ENCODE data around the gene PBX3. TPM values are rescaled to one million over a fixed set of nuclear protein-coding genes. Genes with fewer than 3 reads are reported as not detected.

The PBX3 gene
- total RNA-seq, 1 experiment from 2014 or later, result 46.0 TPM

GRCh38 chr9:125745682-125746016 lies 1.5 kb upstream of the PBX3 start:
- H3K9ac ChIP-seq (ENCODE audit: extremely low read depth, insufficient read length, low read length), result no peak overlapping the region
- Mint-ChIP-seq H3K27ac (peak overlapping the region in 1 of 3 experiments; percentile 22; a peak in 1 of 7 replicates), H3K4me3 (peak overlapping the region; percentile 73 to 86), H3K9me3 (no peaks in the 10 kb centered on the region; a peak in 1 of 5 replicates), H3K27me3 (ENCODE audit: low read depth) (peaks cover 15% of the 10 kb centered on the region), H3K4me1 (peaks cover 27 to 33% of the 10 kb centered on the region in 2 experiments), H3K36me3 (ENCODE audit: insufficient read depth in 1 of 3, low read depth in 3 of 3) (peaks cover 7 to 10% (median 9%) of the 10 kb centered on the region in 3 experiments; a peak in 6 of 7 replicates)
- no peak overlapping the region for H4K5ac ChIP-seq (ENCODE audit: insufficient read length, low read depth, low read length)
- no peak overlapping the region for H3K14ac ChIP-seq (ENCODE audit: insufficient read depth, low read length)
- no peaks in the 10 kb centered on the region for H4K20me1 ChIP-seq (ENCODE audit: control insufficient read depth, insufficient read depth, insufficient read length)
- H3K23me2 ChIP-seq (ENCODE audit: insufficient read length, low read depth, low read length, poor library complexity, severe bottlenecking), result peaks cover 16% of the 10 kb centered on the region
- H3K27me3 ChIP-seq (ENCODE audit: insufficient read depth, low read length), result 0 out of 2 replicates have a peak, but pooled peaks cover 1% of the 10 kb centered on the region
- H3K27ac ChIP-seq (ENCODE audit: insufficient read length, low read depth, low read length), result no peak overlapping the region
- H2AK5ac ChIP-seq (ENCODE audit: insufficient read length, low read length), result no peak overlapping the region
- no peak overlapping the region for H2BK12ac ChIP-seq (ENCODE audit: insufficient read length, low read depth, low read length)
- no peaks in the 10 kb centered on the region for H3K79me2 ChIP-seq (ENCODE audit: insufficient read depth, low read length)
- H4K91ac ChIP-seq (ENCODE audit: insufficient read length, low read depth, low read length), result no peak overlapping the region
- no peak overlapping the region for H2BK15ac ChIP-seq (ENCODE audit: low read depth, low read length)
- H2AFZ ChIP-seq (ENCODE audit: low read length), result no peak overlapping the region
- no CpG with 5 or more reads among the region's 6 CpGs for WGBS (ENCODE audit: extremely low coverage, insufficient read length, low lambda C conversion rate)
- H3K4me2 ChIP-seq (ENCODE audit: insufficient read depth, insufficient read length, low read length), result peak overlapping the region; percentile 59
- no peak for DNase-seq
- no peak overlapping the region for H4K8ac ChIP-seq (replicated peaks; ENCODE audit: insufficient read length, low read depth, low read length)
- H3K4ac ChIP-seq (ENCODE audit: low read depth, low read length), result no peak overlapping the region
- no peak for TF ChIP-seq CTCF (conservative IDR thresholded peaks at IDR 0.05)
- H3K4me1 ChIP-seq (ENCODE audit: insufficient read depth, low read length), result peaks cover 4% of the 10 kb centered on the region; the same call in 1 of the 2 replicates
- H2BK120ac ChIP-seq (ENCODE audit: low read depth, low read length, poor library complexity, severe bottlenecking), result no peak overlapping the region
- no peak overlapping the region for H3K23ac ChIP-seq (ENCODE audit: insufficient read length, low read depth, low read length)
- H2BK5ac ChIP-seq (ENCODE audit: insufficient read length, low read length), result no peak overlapping the region
- H3T11ph ChIP-seq (ENCODE audit: low read length), result no peak overlapping the region
- H3K18ac ChIP-seq (ENCODE audit: insufficient read length, low read depth, low read length), result no peak overlapping the region
- no peak overlapping the region for H3K56ac ChIP-seq (ENCODE audit: insufficient read length, low read depth, low read length)
- H3K79me1 ChIP-seq (ENCODE audit: insufficient read depth, low read depth, low read length, poor library complexity, severe bottlenecking), result no peaks in the 10 kb centered on the region
- H2BK20ac ChIP-seq (ENCODE audit: low read depth, low read length, poor library complexity, severe bottlenecking), result no peak overlapping the region
- no peaks in the 10 kb centered on the region for H3K9me3 ChIP-seq (ENCODE audit: control insufficient read depth, low read depth, low read length)
